ENCODE measurements around the gene ACTR3. TPM values are rescaled to one million over a fixed set of nuclear protein-coding genes. Genes with fewer than 3 reads are reported as not detected.

The ACTR3 gene
- total and polyA plus RNA-seq, 2 of the 4 experiments (the other 2 are of a cell fraction): 246 to 307 TPM

DNA sequence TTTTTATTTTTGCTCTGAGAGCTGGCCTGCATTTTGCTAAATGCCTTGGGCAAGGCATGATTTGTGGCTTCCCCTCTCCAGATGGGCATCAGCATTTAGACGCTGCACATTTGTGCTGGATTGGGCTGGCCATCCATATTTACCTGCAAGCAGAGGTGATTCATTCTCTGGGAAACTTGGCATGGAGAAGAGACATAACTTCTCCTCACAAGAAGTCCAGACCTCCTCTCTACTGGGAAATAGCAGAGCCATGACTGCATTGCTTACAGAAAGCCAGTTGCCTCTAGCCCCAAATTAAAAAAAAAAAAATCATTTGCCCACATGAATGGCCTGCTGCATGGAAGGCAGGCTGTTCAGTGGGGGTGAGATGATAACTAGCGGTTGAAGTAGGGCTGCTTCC, 120.1 kb downstream of the ACTR3 start:
- BruUV-seq (replicated peaks): no TSS peak

More for the DNA sequence above, 120.1 kb downstream of the ACTR3 start:
- Histone ChIP-seq H3K14ac (replicated peaks; ENCODE audit: low read depth, low read length) (no peak overlapping the region), H4K91ac (ENCODE audit: insufficient read depth, low read depth, low read length) (no peak overlapping the region), H3K18ac (ENCODE audit: low read depth, low read length) (no peak overlapping the region), H3K27ac (ENCODE audit: insufficient read depth, low read length) (no peak overlapping the region), H2AK9ac (replicated peaks; ENCODE audit: low read depth, low read length, poor library complexity) (no peak overlapping the region), H4K8ac (ENCODE audit: low read depth in 2 of 2, low read length in 2 of 2) (no peak overlapping the region), H3K23ac (ENCODE audit: low read depth, low read length) (no peak overlapping the region), H3K27me3 (ENCODE audit: control insufficient read depth, insufficient read depth, low read length) (peaks cover 2% of the 10 kb centered on the region), H4K20me1 (ENCODE audit: insufficient read depth, low read length) (no peaks in the 10 kb centered on the region), H3K9me3 (ENCODE audit: control insufficient read depth, insufficient read depth, low read length) (no peaks in the 10 kb centered on the region), H3K79me1 (ENCODE audit: low read depth in 1 of 2, low read length in 2 of 2) (no peaks in the 10 kb centered on the region), H2AK5ac (ENCODE audit: low read depth, low read length) (no peak overlapping the region), H3K4me1 (ENCODE audit: control insufficient read depth, insufficient read depth, low read length) (no peaks in the 10 kb centered on the region), H3K36me3 (ENCODE audit: control insufficient read depth, insufficient read depth, low read length) (no peaks in the 10 kb centered on the region), H2BK20ac (ENCODE audit: low read depth, low read length) (no peak overlapping the region), H2BK15ac (ENCODE audit: low read depth, low read length) (no peak overlapping the region), H4K5ac (ENCODE audit: low read depth, low read length) (no peak overlapping the region), H3K9me1 (ENCODE audit: insufficient read depth, low read length) (no peaks in the 10 kb centered on the region), H3K4me3 (ENCODE audit: insufficient read depth, low read depth, low read length) (no peak overlapping the region), H2BK5ac (ENCODE audit: low read depth, low read length, poor library complexity, severe bottlenecking) (no peak overlapping the region), H3K9ac (ENCODE audit: low read depth, low read length) (no peak overlapping the region), H2AFZ (replicated peaks; ENCODE audit: low read length, poor library complexity) (no peak overlapping the region), H3K4me2 (ENCODE audit: low read depth, low read length) (no peak overlapping the region), H3K56ac (ENCODE audit: extremely low read depth, insufficient read depth, low read length) (no peak overlapping the region), H2BK120ac (ENCODE audit: low read depth, low read length) (no peak overlapping the region), H3K4ac (ENCODE audit: low read depth, low read length) (no peak overlapping the region)
- POLR2A ChIA-PET (ENCODE audit: unreplicated experiment): no interaction called here
- peak; percentile 32 for ATAC-seq (ENCODE audit: low read depth)
- no CpG with 5 or more reads among the region's 2 CpGs for WGBS, 2 experiments (ENCODE audit: extremely low coverage in 2 of 2, insufficient read length in 1 of 2)
- peak; percentile 50 for DNase-seq
- in situ Hi-C loops (cut with MboI; ENCODE audit: low sequenced_read_pairs) (no loop called here), intact Hi-C loops (cut with micrococcal nuclease) (no loop called here), dilution Hi-C loops (cut with HindIII; ENCODE audit: low sequenced_read_pairs, unreplicated experiment) (no loop called here)
- CTCF ChIA-PET: interaction anchor here (0.7 kb wide), 1 partner anchor 212 kb away, joined by 3 read pairs; no protein-coding TSS in a partner anchor
- TF ChIP-seq POLR2A (IDR thresholded peaks at IDR 0.05; ENCODE audit: low read depth, low read length): no peak
- no peak for TF ChIP-seq RFX5 (IDR thresholded peaks at IDR 0.05; ENCODE audit: low read depth, low read length)
- TF ChIP-seq RCOR1 (IDR thresholded peaks at IDR 0.05; ENCODE audit: insufficient replicate concordance, low read length): no peak
- no peak for TF ChIP-seq MAFK (IDR thresholded peaks at IDR 0.05; ENCODE audit: low read depth, low read length)
- TF ChIP-seq CTCF (conservative IDR thresholded peaks at IDR 0.05; ENCODE audit: low read depth, low read length): no peak
- no peak for TF ChIP-seq USF2 (IDR thresholded peaks at IDR 0.05; ENCODE audit: low read depth, low read length)
- TF ChIP-seq FOS (IDR thresholded peaks at IDR 0.05; ENCODE audit: low read depth, low read length): no peak
- TF ChIP-seq MXI1 (IDR thresholded peaks at IDR 0.05; ENCODE audit: borderline replicate concordance, low read depth, low read length): no peak
- no peak for TF ChIP-seq CEBPB (IDR thresholded peaks at IDR 0.05; ENCODE audit: low read depth, low read length)
- TF ChIP-seq BHLHE40 (IDR thresholded peaks at IDR 0.05; ENCODE audit: low read depth, low read length): no peak
- TF ChIP-seq NFE2L2 (IDR thresholded peaks at IDR 0.05; ENCODE audit: low read depth, low read length): no peak
- TF ChIP-seq ELK1 (IDR thresholded peaks at IDR 0.05; ENCODE audit: borderline replicate concordance, low read depth, low read length): no peak
- TF ChIP-seq CHD1 (IDR thresholded peaks at IDR 0.05; ENCODE audit: low read depth, low read length): no peak
